H9 (cell line): ENCODE results near the gene MAP4K3. TPM values are rescaled to one million over a fixed set of nuclear protein-coding genes. Genes with fewer than 3 reads are reported as not detected.

Experiments used
- DNase-seq: peaks from one replicate; pipeline ENCODE4 v3.0.0-alpha.2; 2017
- H2AFZ ChIP-seq: one replicate; pipeline ENCODE4 v1.6.1; 2013; ENCODE audit warnings: mild to moderate bottlenecking, low read length, control low read depth, moderate library complexity
- H2AK5ac ChIP-seq: 2 replicates; pipeline ENCODE4 v1.6.1; 2013; ENCODE audit warnings: low read length, control low read depth, mixed read lengths; ENCODE audit not compliant: insufficient read length
- H2BK120ac ChIP-seq: one replicate; pipeline ENCODE4 v1.6.1; 2013; ENCODE audit warnings: low read depth, mild to moderate bottlenecking, low read length, control low read depth, inconsistent platforms; ENCODE audit not compliant: poor library complexity, severe bottlenecking
- H2BK12ac ChIP-seq: 2 replicates; pipeline ENCODE4 v1.6.1; 2013; ENCODE audit warnings: low read length, control low read depth, mixed read lengths, low read depth; ENCODE audit not compliant: insufficient read length
- H2BK15ac ChIP-seq: 2 replicates; pipeline ENCODE4 v1.6.1; 2013; ENCODE audit warnings: low read depth, low read length, control low read depth
- H2BK20ac ChIP-seq: one replicate; pipeline ENCODE4 v1.6.1; 2013; ENCODE audit warnings: low read depth, mild to moderate bottlenecking, low read length, control low read depth, inconsistent platforms; ENCODE audit not compliant: poor library complexity, severe bottlenecking
- H2BK5ac ChIP-seq: 2 replicates; pipeline ENCODE4 v1.6.1; 2013; ENCODE audit warnings: low read length, control low read depth, mixed read lengths; ENCODE audit not compliant: insufficient read length
- H3K14ac ChIP-seq: 2 replicates; pipeline ENCODE4 v1.6.1; 2013; ENCODE audit warnings: low read length, control low read depth; ENCODE audit not compliant: insufficient read depth
- H3K18ac ChIP-seq: 2 replicates; pipeline ENCODE4 v1.6.1; 2013; ENCODE audit warnings: low read depth, mild to moderate bottlenecking, mixed read lengths, low read length, control low read depth; ENCODE audit not compliant: insufficient read length
- H3K23ac ChIP-seq: 2 replicates; pipeline ENCODE4 v1.6.1; 2013; ENCODE audit warnings: low read length, control low read depth, mixed read lengths, low read depth; ENCODE audit not compliant: insufficient read length
- H3K23me2 ChIP-seq: 2 replicates; pipeline ENCODE4 v1.6.1; 2013; ENCODE audit warnings: low read depth, mild to moderate bottlenecking, mixed read lengths, low read length, control low read depth; ENCODE audit not compliant: insufficient read length, poor library complexity, severe bottlenecking
- H3K27ac ChIP-seq: 2 replicates; pipeline ENCODE4 v1.5.1; 2013; ENCODE audit warnings: low read length, control low read depth, mixed read lengths, low read depth; ENCODE audit not compliant: insufficient read length
- H3K27me3 ChIP-seq: 2 replicates; pipeline ENCODE4 v1.6.1; 2013; ENCODE audit warnings: low read length, control low read depth, inconsistent platforms; ENCODE audit not compliant: insufficient read depth
- H3K4ac ChIP-seq: 2 replicates; pipeline ENCODE4 v1.6.1; 2013; ENCODE audit warnings: low read depth, mild to moderate bottlenecking, control low read depth, inconsistent platforms, low read length, moderate library complexity
- H3K4me1 ChIP-seq: 2 replicates; pipeline ENCODE4 v1.6.1; 2013; ENCODE audit warnings: low read length, control low read depth, inconsistent platforms; ENCODE audit not compliant: insufficient read depth
- H3K4me2 ChIP-seq: 2 replicates; pipeline ENCODE4 v1.6.1; 2013; ENCODE audit warnings: low read length, control low read depth, mixed read lengths; ENCODE audit not compliant: insufficient read length, insufficient read depth
- H3K56ac ChIP-seq: 2 replicates; pipeline ENCODE4 v1.6.1; 2013; ENCODE audit warnings: low read depth, mild to moderate bottlenecking, mixed read lengths, low read length, control low read depth; ENCODE audit not compliant: insufficient read length
- H3K79me1 ChIP-seq: 2 replicates; pipeline ENCODE4 v1.6.1; 2013; ENCODE audit warnings: low read depth, mild to moderate bottlenecking, moderate library complexity, low read length, control low read depth, inconsistent platforms; ENCODE audit not compliant: insufficient read depth, poor library complexity, severe bottlenecking
- H3K79me2 ChIP-seq: 2 replicates; pipeline ENCODE4 v1.6.1; 2013; ENCODE audit warnings: low read length, control low read depth, inconsistent platforms; ENCODE audit not compliant: insufficient read depth
- H3K9ac ChIP-seq: 2 replicates; pipeline ENCODE4 v1.6.1; 2013; ENCODE audit warnings: low read length, control low read depth, mixed read lengths; ENCODE audit not compliant: insufficient read length; ENCODE audit errors: extremely low read depth
- H3K9me3 ChIP-seq: one replicate; pipeline ENCODE4 v1.6.1; 2013; ENCODE audit warnings: low read depth, low read length, inconsistent platforms; ENCODE audit not compliant: control insufficient read depth
- H3T11ph ChIP-seq: one replicate; pipeline ENCODE4 v1.6.1; 2013; ENCODE audit warnings: mild to moderate bottlenecking, low read length, control low read depth, inconsistent platforms
- H4K20me1 ChIP-seq: one replicate; pipeline ENCODE4 v1.6.1; 2013; ENCODE audit not compliant: control insufficient read depth, insufficient read length, insufficient read depth
- H4K5ac ChIP-seq: 2 replicates; pipeline ENCODE4 v1.6.1; 2013; ENCODE audit warnings: low read depth, mild to moderate bottlenecking, mixed read lengths, low read length, control low read depth; ENCODE audit not compliant: insufficient read length
- H4K8ac ChIP-seq: replicated peaks from 2 replicates; pipeline ENCODE4 v1.6.1; 2013; ENCODE audit warnings: low read length, control low read depth, mixed read lengths, low read depth; ENCODE audit not compliant: insufficient read length
- H4K91ac ChIP-seq: 2 replicates; pipeline ENCODE4 v1.6.1; 2013; ENCODE audit warnings: low read depth, mild to moderate bottlenecking, moderate library complexity, mixed read lengths, low read length, control low read depth; ENCODE audit not compliant: insufficient read length
- H3K27ac Mint-ChIP-seq, 3 experiments: 2 replicates in 2 of 3; 3 replicates in 1 of 3; pipeline ENCODE4 v1.8.0; 2020 to 2021; ENCODE audit warnings: mixed read lengths in 3 of 3, mild to moderate bottlenecking in 1 of 3, moderate library complexity in 1 of 3
- H3K27me3 Mint-ChIP-seq: 2 replicates; pipeline ENCODE4 v1.8.0; 2021; ENCODE audit warnings: low read depth, mild to moderate bottlenecking, moderate library complexity, mixed read lengths
- H3K36me3 Mint-ChIP-seq, 3 experiments: 2 replicates in 2 of 3; 3 replicates in 1 of 3; pipeline ENCODE4 v1.8.0; 2020 to 2021; ENCODE audit warnings: low read depth in 3 of 3, mixed read lengths in 3 of 3; ENCODE audit not compliant: insufficient read depth in 1 of 3
- H3K4me1 Mint-ChIP-seq, 2 experiments: 2 replicates each; pipeline ENCODE4 v1.8.0; 2020; ENCODE audit warnings: mixed read lengths in 2 of 2
- H3K4me3 Mint-ChIP-seq, 2 experiments: 2 replicates in 1 of 2; 3 replicates in 1 of 2; pipeline ENCODE4 v1.8.0; 2020 to 2021; ENCODE audit warnings: mild to moderate bottlenecking in 2 of 2, mixed read lengths in 2 of 2, moderate library complexity in 1 of 2
- H3K9me3 Mint-ChIP-seq, 2 experiments: 2 replicates in 1 of 2; 3 replicates in 1 of 2; pipeline ENCODE4 v1.8.0; 2020; ENCODE audit warnings: mild to moderate bottlenecking in 2 of 2, mixed read lengths in 2 of 2, moderate library complexity in 1 of 2
- CTCF ChIP-seq: fragments of 200-600 bp; sonication (generic); conservative IDR thresholded peaks from 3 replicates; pipeline ENCODE4 v1.8.0; 2021; ENCODE audit warnings: antibody characterized with exemption, mild to moderate bottlenecking
- WGBS: extraction: QIAGEN DNeasy Blood & Tissue Kit; methylation state at CpG from one replicate; pipeline ENCODE4 v1.1.7; 2013; ENCODE audit warnings: missing lambda C conversion rate, low lambda C conversion rate, mixed read lengths; ENCODE audit not compliant: insufficient read length; ENCODE audit errors: extremely low coverage; 5-methylcytosine and 5-hydroxymethylcytosine counted together
- total RNA-seq: library from RNA; stranded (reverse); gene quantifications from 2 replicates; pipeline ENCODE4 v1.2.1, GENCODE V29; 2021

The MAP4K3 gene
- total RNA-seq, 1 experiment from 2014 or later, result 37.9 TPM

- no peak overlapping the region for H3K4ac ChIP-seq
- DNase-seq, result no peak
- H2BK120ac ChIP-seq, result no peak overlapping the region
- H3K56ac ChIP-seq, result no peak overlapping the region
- H3K4me1 ChIP-seq, result no peaks in the 10 kb centered on the region
- H2BK5ac ChIP-seq, result no peak overlapping the region
- no peak overlapping the region for H3K23ac ChIP-seq
- H4K5ac ChIP-seq, result no peak overlapping the region
- no peaks in the 10 kb centered on the region for H3K27me3 ChIP-seq
- Mint-ChIP-seq H3K4me1 (peaks cover 5 to 8% of the 10 kb centered on the region in 2 experiments; a peak in 3 of 4 replicates), H3K27me3 (no peaks in the 10 kb centered on the region), H3K27ac (no peak overlapping the region), H3K4me3 (no peak overlapping the region), H3K9me3 (no peaks in the 10 kb centered on the region), H3K36me3 (peaks cover 3 to 11% (median 3%) of the 10 kb centered on the region in 3 experiments; a peak in 5 of 7 replicates)
- H2AFZ ChIP-seq, result no peak overlapping the region
- H3K9ac ChIP-seq, result no peak overlapping the region
- no peaks in the 10 kb centered on the region for H4K20me1 ChIP-seq
- H2AK5ac ChIP-seq, result no peak overlapping the region
- H2BK15ac ChIP-seq, result no peak overlapping the region
- no peak overlapping the region for H4K91ac ChIP-seq
- TF ChIP-seq CTCF, result no peak
- no peak overlapping the region for H4K8ac ChIP-seq
- no peak overlapping the region for H3K18ac ChIP-seq
- no peak overlapping the region for H2BK12ac ChIP-seq
- no peak overlapping the region for H3K14ac ChIP-seq
- H3K27ac ChIP-seq, result no peak overlapping the region
- no peak overlapping the region for H2BK20ac ChIP-seq
- no peaks in the 10 kb centered on the region for H3K79me1 ChIP-seq
- no peaks in the 10 kb centered on the region for H3K9me3 ChIP-seq
- WGBS, result no CpG with 5 or more reads among the region's 4 CpGs
- H3T11ph ChIP-seq, result no peak overlapping the region
- no peaks in the 10 kb centered on the region for H3K79me2 ChIP-seq
- H3K23me2 ChIP-seq, result no peaks in the 10 kb centered on the region
- no peak overlapping the region for H3K4me2 ChIP-seq
Observed at GRCh38 chr2:39320162-39320561, 116.9 kb downstream of the MAP4K3 start.
